SK-N-MC (cell line): ENCODE data around the gene MS4A4E.
"Not testable (repeated sequence)": the region's sequence is repeated elsewhere in the genome, so short reads cannot be mapped to it uniquely, and the experiment has no call there.

Experiments used
- EZH2 ChIP-seq: fragments of 200-600 bp; sonication (generic); IDR thresholded peaks from one replicate; pipeline ENCODE4 v1.6.1; 2017; ENCODE audit warnings: antibody characterized with exemption
- FOXP2 ChIP-seq: optimal IDR thresholded peaks from 2 replicates; pipeline ENCODE3; 2011; ENCODE audit warnings: mild to moderate bottlenecking, moderate library complexity; ENCODE audit not compliant: insufficient read depth; ENCODE audit errors: extremely low read length, control extremely low read depth
- POLR2AphosphoS5 ChIP-seq: IDR thresholded peaks from 2 replicates; pipeline ENCODE4 v1.6.1; 2012; ENCODE audit warnings: mild to moderate bottlenecking, low read depth, low read length, borderline replicate concordance

- not testable (repeated sequence) for TF ChIP-seq EZH2, POLR2AphosphoS5, FOXP2
Measured at GRCh38 chr11:60192564-60192963, 50.4 kb downstream of the MS4A4E start.
